GM23248 (cell line): Measurements from ENCODE around the gene GLI2.

ENCODE experiments used
- EZH2 ChIP-seq: fragments of 200-600 bp; sonication (generic); IDR thresholded peaks from 2 replicates; pipeline ENCODE4 v1.6.1; 2018; ENCODE audit warnings: antibody characterized with exemption, mild to moderate bottlenecking; ENCODE audit not compliant: insufficient read depth, poor library complexity, severe bottlenecking
- EZH2phosphoT487 ChIP-seq: fragments of 200-600 bp; sonication (generic); IDR thresholded peaks from 2 replicates; pipeline ENCODE4 v1.6.1; 2018; ENCODE audit warnings: antibody characterized with exemption, moderate library complexity, mild to moderate bottlenecking, low read depth; ENCODE audit not compliant: insufficient read depth

DNA sequence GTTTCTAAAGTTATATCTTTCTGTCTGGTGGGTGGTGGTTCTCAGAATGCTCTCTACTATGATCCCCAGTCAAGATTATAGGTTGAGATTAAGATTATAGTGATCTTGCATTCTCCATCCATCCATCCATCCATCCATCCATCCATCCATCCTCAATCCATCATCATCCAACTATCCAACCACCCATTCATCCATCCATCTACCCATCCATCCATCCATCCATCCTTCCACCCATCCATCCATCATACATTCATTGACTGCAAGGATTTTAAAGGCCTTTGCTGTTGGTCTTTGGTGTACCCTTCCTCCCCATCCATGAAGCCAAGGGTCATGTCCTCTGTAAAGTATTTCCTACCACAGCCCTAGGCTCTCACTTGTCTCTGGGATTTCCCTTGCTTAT, 13.1 kb downstream of the GLI2 start:
- TF ChIP-seq EZH2 (no peak), EZH2phosphoT487 (no peak)
